ENCODE data around the gene RELB.

- TF ChIP-seq, protein P1, sequence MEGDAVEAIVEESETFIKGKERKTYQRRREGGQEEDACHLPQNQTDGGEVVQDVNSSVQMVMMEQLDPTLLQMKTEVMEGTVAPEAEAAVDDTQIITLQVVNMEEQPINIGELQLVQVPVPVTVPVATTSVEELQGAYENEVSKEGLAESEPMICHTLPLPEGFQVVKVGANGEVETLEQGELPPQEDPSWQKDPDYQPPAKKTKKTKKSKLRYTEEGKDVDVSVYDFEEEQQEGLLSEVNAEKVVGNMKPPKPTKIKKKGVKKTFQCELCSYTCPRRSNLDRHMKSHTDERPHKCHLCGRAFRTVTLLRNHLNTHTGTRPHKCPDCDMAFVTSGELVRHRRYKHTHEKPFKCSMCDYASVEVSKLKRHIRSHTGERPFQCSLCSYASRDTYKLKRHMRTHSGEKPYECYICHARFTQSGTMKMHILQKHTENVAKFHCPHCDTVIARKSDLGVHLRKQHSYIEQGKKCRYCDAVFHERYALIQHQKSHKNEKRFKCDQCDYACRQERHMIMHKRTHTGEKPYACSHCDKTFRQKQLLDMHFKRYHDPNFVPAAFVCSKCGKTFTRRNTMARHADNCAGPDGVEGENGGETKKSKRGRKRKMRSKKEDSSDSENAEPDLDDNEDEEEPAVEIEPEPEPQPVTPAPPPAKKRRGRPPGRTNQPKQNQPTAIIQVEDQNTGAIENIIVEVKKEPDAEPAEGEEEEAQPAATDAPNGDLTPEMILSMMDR (conservative IDR thresholded peaks at IDR 0.05; ENCODE audit: low read length) = no peak
- no peak for TF ChIP-seq EZH2phosphoT487 (IDR thresholded peaks at IDR 0.05; ENCODE audit: borderline replicate concordance)
These were observed 74.2 kb downstream of the RELB start for GRCh38 chr19:45075301-45076028.

Data from Loucy (cell line).